Mucosa of rectum (tissue), 2 donors: ENCODE results near the gene ZNF35.

Experiments
- H3K27ac ChIP-seq, 2 donors: one replicate each; pipeline ENCODE4 v1.7.0; 2013; ENCODE audit warnings: inconsistent platforms in 2 of 2, low read depth in 2 of 2, low read length in 2 of 2
- H3K27me3 ChIP-seq, 2 donors: one replicate each; pipeline ENCODE4 v1.7.0; 2013; ENCODE audit warnings: low read length in 2 of 2; ENCODE audit not compliant: control insufficient read depth in 2 of 2, insufficient read depth in 2 of 2
- H3K36me3 ChIP-seq, 2 donors: one replicate each; pipeline ENCODE4 v1.7.0; 2013; ENCODE audit warnings: low read length in 2 of 2; ENCODE audit not compliant: control insufficient read depth in 2 of 2, insufficient read depth in 2 of 2
- H3K4me1 ChIP-seq, 2 donors: one replicate each; pipeline ENCODE4 v1.7.0; 2013; ENCODE audit warnings: low read length in 2 of 2, mild to moderate bottlenecking in 1 of 2; ENCODE audit not compliant: control insufficient read depth in 2 of 2, insufficient read depth in 2 of 2
- H3K4me3 ChIP-seq, 2 donors: one replicate each; pipeline ENCODE4 v1.7.0; 2013; ENCODE audit warnings: low read length in 2 of 2
- H3K9ac ChIP-seq, 2 donors: one replicate each; pipeline ENCODE4 v1.7.0; 2013; ENCODE audit warnings: low read length in 2 of 2, low read depth in 1 of 2, mild to moderate bottlenecking in 1 of 2
- H3K9me3 ChIP-seq, 2 donors: one replicate each; pipeline ENCODE4 v1.7.0; 2013; ENCODE audit warnings: low read length in 2 of 2; ENCODE audit not compliant: control insufficient read depth in 2 of 2
- donor health status: healthy.
- donor health status: Normal muscosa, but diverticular disease.

ZNF35 gene

DNA sequence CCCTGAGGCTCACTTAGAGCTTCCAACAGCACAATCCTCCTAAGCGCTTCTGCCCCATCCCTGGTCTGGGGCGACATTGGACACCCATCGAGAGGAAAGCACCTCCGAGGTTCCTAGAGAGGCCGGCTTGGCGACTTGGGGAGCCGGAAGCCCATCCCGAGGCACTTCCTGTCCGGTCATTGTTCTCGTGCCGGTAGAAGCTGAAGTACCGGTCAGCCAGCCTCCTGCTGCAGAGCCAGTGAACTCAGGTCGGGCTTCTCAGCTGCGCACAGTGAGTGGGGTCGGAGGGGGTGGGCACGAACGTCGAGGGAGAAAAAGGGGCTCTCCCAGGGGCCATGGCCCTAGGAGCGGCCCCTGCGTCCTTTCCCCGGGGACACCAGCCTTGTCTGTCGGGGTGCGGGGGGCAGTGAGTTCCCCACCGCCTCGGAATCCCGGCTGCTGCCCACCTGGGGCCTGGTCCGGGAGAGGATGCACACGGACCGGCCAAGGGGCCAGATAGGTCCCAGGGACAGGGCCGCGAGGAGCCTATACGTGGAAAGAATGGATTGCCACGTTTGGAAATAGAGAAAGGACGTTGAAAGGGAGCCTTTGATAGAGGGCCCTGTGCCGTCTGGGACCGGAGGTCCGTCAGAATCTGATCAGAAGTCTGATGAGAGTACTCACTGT lies at the start of gene ZNF35:
Gene ZNF35, plus strand, starts transcription at position 169 of the 666 bp plus-strand sequence. CDS start 2,336 bp downstream, outside the sequence.
- Histone ChIP-seq H3K9me3 (peaks cover 1 to 7% of the 10 kb centered on the region in 2 donors), H3K27me3 (no peaks in the 10 kb centered on the region), H3K4me3 (peak within 1 kb of the TSS; percentile 75 to 87), H3K9ac (peak within 1 kb of the TSS; percentile 70 to 72), H3K36me3 (peaks cover 20 to 25% of the 10 kb centered on the region in 2 donors), H3K27ac (peak within 1 kb of the TSS in 1 of 2 donors; percentile 10), H3K4me1 (no peaks in the 10 kb centered on the region)

DNA sequence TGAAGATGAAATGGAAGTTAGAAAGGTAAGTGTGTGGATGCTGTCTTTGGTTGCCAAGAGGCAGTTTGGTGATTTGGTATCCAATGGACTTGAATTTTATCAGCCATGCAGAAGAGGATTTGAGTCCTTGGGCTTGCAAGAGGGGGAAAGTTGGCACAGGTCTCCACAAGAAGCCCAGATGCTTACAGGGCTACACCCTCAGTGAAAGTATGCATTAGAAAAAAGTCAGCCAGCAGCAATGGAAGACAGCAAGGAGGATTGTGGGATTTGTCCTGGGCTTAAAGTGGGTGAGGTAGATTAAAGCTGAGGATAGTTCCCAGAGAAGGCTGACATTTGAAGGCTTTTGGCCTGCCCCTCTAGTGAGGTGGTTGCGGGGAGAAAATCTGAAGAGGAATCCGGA lies 46.8 kb upstream of the ZNF35 start:
- H3K4me3 ChIP-seq, result no peak overlapping the region
- no peaks in the 10 kb centered on the region for H3K36me3 ChIP-seq
- H3K9ac ChIP-seq, result no peak overlapping the region
- no peaks in the 10 kb centered on the region for H3K27me3 ChIP-seq
- H3K4me1 ChIP-seq, result no peaks in the 10 kb centered on the region
- H3K9me3 ChIP-seq, result no peaks in the 10 kb centered on the region
- no peak overlapping the region for H3K27ac ChIP-seq

DNA sequence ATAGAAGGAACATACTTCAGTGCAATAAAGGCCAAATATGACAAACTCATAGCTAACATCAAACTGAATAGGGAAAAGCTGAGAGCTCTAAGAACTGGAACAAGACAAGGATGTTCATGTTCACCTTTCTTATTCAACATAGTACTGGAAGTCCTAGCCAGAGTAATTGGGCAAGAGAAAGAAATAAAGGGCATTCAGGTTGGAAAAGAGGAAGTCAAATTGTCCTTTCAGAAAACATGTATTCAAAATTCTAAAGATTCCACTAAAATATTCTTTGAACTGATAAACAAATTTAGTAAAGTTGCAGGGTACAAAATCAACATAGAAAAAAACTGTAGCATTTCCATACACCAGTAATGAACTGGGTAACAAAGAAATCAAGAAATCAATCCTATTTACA lies 35.9 kb upstream of the ZNF35 start:
- Histone ChIP-seq H3K9ac (no peak overlapping the region), H3K4me1 (no peaks in the 10 kb centered on the region), H3K36me3 (no peaks in the 10 kb centered on the region), H3K4me3 (no peak overlapping the region), H3K27ac (no peak overlapping the region), H3K9me3 (no peaks in the 10 kb centered on the region), H3K27me3 (no peaks in the 10 kb centered on the region)

DNA sequence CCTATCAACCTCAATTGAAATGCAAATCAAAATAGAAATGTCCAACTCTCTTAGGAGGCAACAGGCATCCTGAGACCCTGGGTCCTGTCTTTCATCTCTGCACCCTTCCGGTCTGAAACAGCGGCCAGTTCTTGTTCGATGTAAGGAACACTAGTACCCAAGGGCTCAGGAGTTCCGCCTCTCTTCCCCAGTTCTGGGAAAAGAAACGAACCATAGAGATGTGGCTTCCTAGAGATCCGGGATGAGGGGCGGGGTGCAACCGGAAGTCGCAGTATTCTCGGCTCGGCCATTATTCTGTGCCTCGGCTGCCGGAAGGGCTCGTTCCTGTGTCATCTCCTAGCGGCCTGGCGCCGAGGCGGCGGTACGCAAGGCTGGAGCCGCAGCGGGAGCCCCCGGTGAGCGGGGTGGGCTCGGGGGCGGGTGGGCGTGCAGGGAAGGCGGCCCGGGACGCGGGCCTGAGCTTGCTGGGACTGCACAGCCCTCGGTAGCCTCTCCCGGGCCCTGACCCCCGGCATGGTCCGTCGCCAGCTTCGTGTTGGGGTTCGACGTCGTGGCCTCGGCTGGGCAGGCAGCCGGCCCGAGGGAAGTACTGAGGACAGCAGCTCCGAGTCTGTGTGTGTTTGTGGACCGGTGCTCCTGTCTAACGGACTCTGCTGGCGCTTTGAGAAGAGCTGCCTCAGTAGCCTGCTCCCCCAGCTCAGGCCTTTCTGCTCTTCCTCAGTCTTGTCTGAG lies 23.6 kb upstream of the ZNF35 start, which contains the start of gene ZNF197:
Gene ZNF197, plus strand, starts transcription at position 288 of the 732 bp plus-strand sequence. CDS start 4,119 bp downstream, outside the sequence.
- Histone ChIP-seq H3K9ac (peak within 1 kb of the TSS; percentile 74 to 83), H3K4me1 (peaks cover 3 to 8% of the 10 kb centered on the region in 2 donors), H3K27ac (peak within 1 kb of the TSS; percentile 58 to 74), H3K27me3 (no peaks in the 10 kb centered on the region), H3K36me3 (peaks cover 2% of the 10 kb centered on the region in 2 donors), H3K9me3 (no peaks in the 10 kb centered on the region), H3K4me3 (peak within 1 kb of the TSS; percentile 75 to 92)

DNA sequence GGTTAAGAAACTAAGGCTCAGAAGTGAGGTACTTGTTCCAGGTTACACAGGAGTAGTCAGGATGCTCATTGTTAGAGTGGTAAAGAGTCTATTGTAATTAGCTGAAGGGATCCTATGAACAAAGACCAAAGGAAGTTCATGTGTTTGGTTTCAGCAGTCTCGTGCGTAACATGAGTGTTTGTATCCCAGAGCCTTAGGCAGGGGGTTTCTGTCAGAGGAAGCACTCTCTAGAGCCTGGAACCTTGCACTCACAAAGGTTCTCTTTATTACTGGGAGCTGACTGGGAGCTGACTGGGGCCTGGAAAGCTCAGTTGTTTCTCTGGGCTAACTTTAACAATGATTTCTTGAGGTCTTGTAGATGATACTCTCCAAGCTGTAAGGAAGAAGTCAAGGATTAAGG lies 19.8 kb upstream of the ZNF35 start:
- Histone ChIP-seq H3K27ac (no peak overlapping the region), H3K27me3 (no peaks in the 10 kb centered on the region), H3K36me3 (peaks cover 19 to 24% of the 10 kb centered on the region in 2 donors), H3K4me3 (no peak overlapping the region), H3K9me3 (no peaks in the 10 kb centered on the region), H3K4me1 (peaks cover 3 to 8% of the 10 kb centered on the region in 2 donors), H3K9ac (no peak overlapping the region)

DNA sequence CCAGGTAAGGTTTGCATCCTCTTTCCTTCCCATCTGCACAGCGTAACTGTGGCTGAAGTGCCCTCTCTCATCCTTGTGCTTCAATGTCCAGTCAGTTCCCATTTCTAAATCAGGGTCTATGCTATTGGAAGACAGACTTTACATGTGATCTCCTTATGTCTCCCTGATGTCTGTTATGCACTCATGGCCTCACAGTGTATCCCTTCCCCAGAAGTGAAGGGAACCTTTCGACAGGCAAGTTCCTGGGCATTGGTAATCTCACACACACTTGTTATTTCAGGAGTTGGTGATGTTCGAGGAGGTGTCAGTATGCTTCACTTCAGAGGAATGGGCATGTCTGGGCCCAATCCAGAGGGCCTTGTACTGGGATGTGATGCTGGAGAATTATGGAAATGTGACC lies 16.3 kb upstream of the ZNF35 start:
- Histone ChIP-seq H3K27me3 (no peaks in the 10 kb centered on the region), H3K4me1 (no peaks in the 10 kb centered on the region), H3K27ac (no peak overlapping the region), H3K36me3 (peaks cover 29 to 39% of the 10 kb centered on the region in 2 donors), H3K9me3 (peaks cover 2 to 5% of the 10 kb centered on the region in 2 donors), H3K4me3 (no peak overlapping the region), H3K9ac (no peak overlapping the region)

DNA sequence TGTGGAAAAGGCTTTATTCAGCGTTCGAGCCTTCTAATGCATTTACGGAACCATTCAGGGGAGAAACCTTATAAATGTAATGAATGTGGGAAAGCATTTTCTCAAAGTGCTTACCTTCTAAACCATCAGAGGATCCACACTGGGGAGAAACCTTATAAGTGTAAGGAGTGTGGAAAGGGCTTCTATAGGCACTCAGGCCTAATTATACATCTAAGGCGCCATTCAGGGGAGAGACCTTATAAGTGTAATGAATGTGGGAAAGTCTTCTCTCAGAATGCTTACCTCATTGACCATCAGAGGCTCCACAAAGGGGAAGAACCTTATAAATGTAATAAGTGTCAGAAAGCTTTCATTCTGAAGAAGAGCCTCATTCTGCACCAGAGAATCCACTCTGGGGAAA lies 6.2 kb upstream of the ZNF35 start:
- Histone ChIP-seq H3K9me3 (peaks cover 29 to 45% of the 10 kb centered on the region in 2 donors), H3K4me3 (peak overlapping the region in 1 of 2 donors; percentile 5), H3K36me3 (peaks cover 42 to 54% of the 10 kb centered on the region in 2 donors), H3K9ac (no peak overlapping the region), H3K27ac (no peak overlapping the region), H3K4me1 (no peaks in the 10 kb centered on the region), H3K27me3 (no peaks in the 10 kb centered on the region)

DNA sequence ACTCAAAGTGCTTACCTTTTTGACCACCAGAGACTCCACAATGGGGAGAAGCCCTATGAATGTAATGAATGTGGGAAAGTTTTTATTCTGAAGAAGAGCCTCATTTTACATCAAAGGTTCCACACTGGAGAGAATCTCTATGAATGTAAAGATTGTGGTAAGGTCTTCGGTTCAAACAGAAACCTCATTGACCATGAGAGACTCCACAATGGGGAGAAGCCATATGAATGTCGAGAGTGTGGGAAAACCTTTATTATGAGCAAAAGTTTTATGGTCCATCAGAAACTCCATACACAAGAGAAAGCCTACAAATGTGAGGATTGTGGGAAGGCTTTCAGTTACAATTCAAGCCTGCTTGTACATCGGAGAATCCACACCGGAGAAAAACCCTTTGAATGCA lies 5.5 kb upstream of the ZNF35 start:
- peaks cover 27 to 42% of the 10 kb centered on the region in 2 donors for H3K9me3 ChIP-seq
- peaks cover 37 to 48% of the 10 kb centered on the region in 2 donors for H3K36me3 ChIP-seq
- no peak overlapping the region for H3K4me3 ChIP-seq
- H3K4me1 ChIP-seq, result no peaks in the 10 kb centered on the region
- no peaks in the 10 kb centered on the region for H3K27me3 ChIP-seq
- no peak overlapping the region for H3K9ac ChIP-seq
- H3K27ac ChIP-seq, result no peak overlapping the region

DNA sequence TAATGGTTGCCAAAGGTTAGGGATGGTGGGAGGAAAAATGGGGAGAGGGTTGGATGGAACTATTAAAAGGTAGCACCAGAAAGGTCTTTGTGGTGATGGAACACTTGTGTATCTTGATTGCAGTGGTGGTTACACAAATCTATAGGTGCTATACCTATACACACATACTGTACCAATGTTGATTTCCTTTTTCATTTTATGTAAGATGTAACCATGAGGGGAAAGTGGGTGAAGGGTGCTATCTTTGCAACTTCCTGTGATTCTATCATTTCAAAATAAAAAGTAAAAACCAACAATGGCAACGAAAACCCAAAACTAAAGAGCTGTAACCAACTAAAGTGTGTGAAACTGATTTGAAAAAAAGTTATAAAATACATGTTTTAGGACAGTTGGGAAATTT lies 761 bp upstream of the ZNF35 start:
- Histone ChIP-seq H3K27me3 (no peaks in the 10 kb centered on the region), H3K4me1 (no peaks in the 10 kb centered on the region), H3K9ac (no peak overlapping the region), H3K9me3 (peaks cover 10 to 14% of the 10 kb centered on the region in 2 donors), H3K27ac (no peak overlapping the region), H3K4me3 (no peak overlapping the region), H3K36me3 (peaks cover 14 to 21% of the 10 kb centered on the region in 2 donors)

DNA sequence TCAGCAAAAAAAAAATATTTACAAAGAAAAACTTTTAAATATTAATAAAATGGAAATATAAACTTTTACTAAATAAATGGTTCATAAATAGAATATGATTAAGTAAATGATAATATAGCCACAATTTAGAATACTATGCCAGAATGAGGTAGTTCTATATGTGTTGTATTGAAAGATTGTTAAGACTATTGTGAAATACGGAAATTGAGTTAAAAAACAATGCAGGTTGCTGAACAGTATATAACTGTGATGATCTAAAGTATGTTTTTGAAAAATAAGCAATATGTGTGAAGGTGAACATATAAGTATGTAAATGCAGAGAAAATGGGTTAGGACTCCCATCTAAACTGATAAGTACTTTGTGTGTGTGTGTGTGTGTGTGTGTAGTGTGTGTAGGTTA lies 1.2 kb downstream of the ZNF35 start:
- no peak overlapping the region for H3K9ac ChIP-seq
- H3K36me3 ChIP-seq, result peaks cover 27 to 31% of the 10 kb centered on the region in 2 donors
- peaks cover 0 to 2% of the 10 kb centered on the region in 2 donors for H3K9me3 ChIP-seq
- H3K27ac ChIP-seq, result no peak overlapping the region
- no peak overlapping the region for H3K4me3 ChIP-seq
- no peaks in the 10 kb centered on the region for H3K4me1 ChIP-seq
- H3K27me3 ChIP-seq, result no peaks in the 10 kb centered on the region
